Upper lobe of left lung (tissue), 4 donors: Measurements from ENCODE around the gene PDGFRB.

Source experiments
- CTCF ChIP-seq, 6 experiments: fragments of 450-650 bp in 4 of 6; fragments of 200-600 bp in 2 of 6; sonication (generic) in 2 of 6; IDR thresholded peaks; one replicate each; pipeline ENCODE4 v1.5.1; 2016 to 2019; ENCODE audit warnings: antibody characterized with exemption in 6 of 6
- POLR2A ChIP-seq, 4 donors: fragments of 450-650 bp; IDR thresholded peaks; one replicate each; pipeline ENCODE4 v1.5.1; 2016 to 2017; ENCODE audit warnings: antibody characterized with exemption in 4 of 4, mild to moderate bottlenecking in 2 of 4

GRCh38 chr5:150195736-150196485 is 40.3 kb upstream of the PDGFRB start:
- TF ChIP-seq CTCF (IDR thresholded peaks at IDR 0.05) (no peak), POLR2A (IDR thresholded peaks at IDR 0.05) (no peak)
